NT2/D1 (cell line): ENCODE data around the gene TBC1D7.
"Not testable (repeated sequence)": the region's sequence is repeated elsewhere in the genome, so short reads cannot be mapped to it uniquely, and the experiment has no call there.

Experiments used
- DNase-seq: peaks from one replicate; pipeline ENCODE4 v3.0.0-alpha.2; 2011; ENCODE audit warnings: low read depth, low spot score
- H3K27me3 ChIP-seq: 2 replicates; pipeline ENCODE4 v1.6.0; 2011; ENCODE audit warnings: mild to moderate bottlenecking; ENCODE audit not compliant: insufficient read length, insufficient read depth
- H3K36me3 ChIP-seq: 2 replicates; pipeline ENCODE4 v1.6.1; 2011; ENCODE audit warnings: mild to moderate bottlenecking, low read length, mixed read lengths; ENCODE audit not compliant: insufficient read depth, insufficient read length
- H3K4me1 ChIP-seq: 2 replicates; pipeline ENCODE4 v1.5.1; 2011; ENCODE audit not compliant: insufficient read depth, insufficient read length
- H3K4me3 ChIP-seq: 2 replicates; pipeline ENCODE4 v1.5.1; 2011; ENCODE audit warnings: low read depth; ENCODE audit not compliant: insufficient read length
- H3K9ac ChIP-seq: 2 replicates; pipeline ENCODE4 v1.6.0; 2011; ENCODE audit warnings: low read depth; ENCODE audit not compliant: insufficient read length
- H3K9me3 ChIP-seq: 2 replicates; pipeline ENCODE4 v1.5.1; 2011; ENCODE audit warnings: mild to moderate bottlenecking, low read length; ENCODE audit not compliant: insufficient read depth
- SUZ12 ChIP-seq: IDR thresholded peaks from 2 replicates; pipeline ENCODE4 v1.6.1; 2011; ENCODE audit not compliant: insufficient read length, insufficient read depth; ENCODE audit errors: extremely low read depth
- YY1 ChIP-seq: IDR thresholded peaks from 2 replicates; pipeline ENCODE4 v1.6.1; 2011; ENCODE audit not compliant: insufficient read length, insufficient read depth
- ZNF274 ChIP-seq: IDR thresholded peaks from 2 replicates; pipeline ENCODE4 v1.6.1; 2011; ENCODE audit warnings: mild to moderate bottlenecking, low read depth, low read length

TBC1D7 gene

GRCh38 chr6:13328875-13329183 lies 492 bp upstream of the TBC1D7 start:
- peak overlapping the region; percentile 81 for H3K4me3 ChIP-seq
- H3K4me1 ChIP-seq: no peaks in the 10 kb centered on the region
- DNase-seq: no peak
- peak overlapping the region; percentile 96 for H3K9ac ChIP-seq
- H3K27me3 ChIP-seq: no peaks in the 10 kb centered on the region
- no peaks in the 10 kb centered on the region for H3K9me3 ChIP-seq
- no peak for TF ChIP-seq ZNF274
- no peak for TF ChIP-seq SUZ12
- no peak for TF ChIP-seq YY1
- peaks cover 14% of the 10 kb centered on the region for H3K36me3 ChIP-seq

GRCh38 chr6:13327691-13328075 lies 654 bp downstream of the TBC1D7 start:
- Histone ChIP-seq H3K4me1 (no peaks in the 10 kb centered on the region), H3K27me3 (no peaks in the 10 kb centered on the region), H3K9ac (peak overlapping the region; percentile 96), H3K9me3 (no peaks in the 10 kb centered on the region), H3K4me3 (peak overlapping the region; percentile 81), H3K36me3 (peaks cover 21% of the 10 kb centered on the region)
- no peak for DNase-seq
- no peak for TF ChIP-seq YY1
- TF ChIP-seq ZNF274: no peak
- no peak for TF ChIP-seq SUZ12

GRCh38 chr6:13326031-13326586 lies 2.2 kb downstream of the TBC1D7 start:
- peaks cover 34% of the 10 kb centered on the region for H3K36me3 ChIP-seq
- not testable (repeated sequence) for H3K4me3 ChIP-seq, H3K27me3 ChIP-seq, H3K9me3 ChIP-seq, H3K9ac ChIP-seq, H3K4me1 ChIP-seq, DNase-seq

GRCh38 chr6:13319891-13320564 lies 8.3 kb downstream of the TBC1D7 start:
- Histone ChIP-seq H3K27me3 (no peaks in the 10 kb centered on the region), H3K9me3 (no peaks in the 10 kb centered on the region), H3K36me3 (peaks cover 81% of the 10 kb centered on the region), H3K9ac (no peak overlapping the region), H3K4me3 (no peak overlapping the region), H3K4me1 (no peaks in the 10 kb centered on the region)
- no peak for TF ChIP-seq YY1
- TF ChIP-seq SUZ12: no peak
- no peak for TF ChIP-seq ZNF274
- DNase-seq: no peak

GRCh38 chr6:13318821-13319220 lies 9.5 kb downstream of the TBC1D7 start:
- H3K4me1 ChIP-seq: no peaks in the 10 kb centered on the region
- H3K36me3 ChIP-seq: peaks cover 80% of the 10 kb centered on the region
- TF ChIP-seq ZNF274 (no peak), YY1 (no peak), SUZ12 (no peak)

GRCh38 chr6:13315896-13316295 lies 12.4 kb downstream of the TBC1D7 start:
- H3K4me1 ChIP-seq: no peaks in the 10 kb centered on the region
- H3K36me3 ChIP-seq: peaks cover 66% of the 10 kb centered on the region

More at GRCh38 chr6:13318821-13319220, 9.5 kb downstream of the TBC1D7 start:
- Histone ChIP-seq H3K27me3 (no peaks in the 10 kb centered on the region), H3K4me3 (no peak overlapping the region), H3K9ac (no peak overlapping the region), H3K9me3 (no peaks in the 10 kb centered on the region)
- DNase-seq: no peak

GRCh38 chr6:13314806-13315205 lies 13.5 kb downstream of the TBC1D7 start:
- TF ChIP-seq ZNF274 (no peak), SUZ12 (no peak), YY1 (no peak)
- Histone ChIP-seq H3K4me1 (no peaks in the 10 kb centered on the region), H3K36me3 (peaks cover 56% of the 10 kb centered on the region), H3K9ac (no peak overlapping the region), H3K27me3 (no peaks in the 10 kb centered on the region), H3K9me3 (no peaks in the 10 kb centered on the region), H3K4me3 (no peak overlapping the region)
- DNase-seq: no peak

More at GRCh38 chr6:13315896-13316295, 12.4 kb downstream of the TBC1D7 start:
- Histone ChIP-seq H3K9me3 (no peaks in the 10 kb centered on the region), H3K4me3 (no peak overlapping the region), H3K27me3 (no peaks in the 10 kb centered on the region), H3K9ac (no peak overlapping the region)
- no peak for DNase-seq
- no peak for TF ChIP-seq YY1
- no peak for TF ChIP-seq SUZ12

GRCh38 chr6:13311155-13311554 lies 17.2 kb downstream of the TBC1D7 start:
- Histone ChIP-seq H3K36me3 (peaks cover 45% of the 10 kb centered on the region), H3K4me1 (no peaks in the 10 kb centered on the region), H3K27me3 (no peaks in the 10 kb centered on the region), H3K9ac (no peak overlapping the region), H3K9me3 (no peaks in the 10 kb centered on the region), H3K4me3 (no peak overlapping the region)
- DNase-seq: no peak
- TF ChIP-seq YY1: no peak
- no peak for TF ChIP-seq SUZ12
- TF ChIP-seq ZNF274: no peak
